NCI-H2171 treated with DMSO at 0.1 percent for 48 hours (cell line): ENCODE measurements around the gene LGALS14.
"Not testable (repeated sequence)": the region's sequence is repeated elsewhere in the genome, so short reads cannot be mapped to it uniquely, and the experiment has no call there.

ENCODE experiments used
- DNase-seq: peaks from one replicate; lab custom pipeline; 2025; lab: John Stamatoyannopoulos, UW

LGALS14 gene

GRCh38 chr19:39695759-39696158 is 8.5 kb upstream of the LGALS14 start:
- no peak for DNase-seq

GRCh38 chr19:39696387-39696786 is 7.9 kb upstream of the LGALS14 start:
- DNase-seq: no peak

GRCh38 chr19:39698535-39698934 is 5.7 kb upstream of the LGALS14 start:
- no peak for DNase-seq

GRCh38 chr19:39701291-39701690 is 3.0 kb upstream of the LGALS14 start:
- DNase-seq: no peak

- no peak for DNase-seq
Measured at GRCh38 chr19:39705578-39706188, 1.4 kb downstream of the LGALS14 start.

GRCh38 chr19:39708594-39708993 is 4.3 kb downstream of the LGALS14 start:
- no peak for DNase-seq

- DNase-seq: no peak
Measured at GRCh38 chr19:39709026-39709872, 5.0 kb downstream of the LGALS14 start.

- no peak for DNase-seq
Measured at GRCh38 chr19:39710333-39710890, 6.1 kb downstream of the LGALS14 start.

GRCh38 chr19:39720144-39720543 is 15.9 kb downstream of the LGALS14 start:
- DNase-seq: not testable (repeated sequence)

- no peak for DNase-seq
Measured at GRCh38 chr19:39725995-39726394, 21.7 kb downstream of the LGALS14 start.

- DNase-seq: no peak
Measured at GRCh38 chr19:39727070-39727800, 23.0 kb downstream of the LGALS14 start.

GRCh38 chr19:39728040-39728439 is 23.8 kb downstream of the LGALS14 start:
- DNase-seq: no peak

- DNase-seq: no peak
Measured at GRCh38 chr19:39729594-39729993, 25.3 kb downstream of the LGALS14 start.

- DNase-seq: no peak
Measured at GRCh38 chr19:39731685-39732084, 27.4 kb downstream of the LGALS14 start.

- no peak for DNase-seq
Measured at GRCh38 chr19:39733841-39734240, 29.6 kb downstream of the LGALS14 start.

GRCh38 chr19:39735688-39736087 is 31.4 kb downstream of the LGALS14 start:
- DNase-seq: no peak

GRCh38 chr19:39736088-39736487 is 31.8 kb downstream of the LGALS14 start:
- no peak for DNase-seq

GRCh38 chr19:39737351-39737750 is 33.1 kb downstream of the LGALS14 start:
- no peak for DNase-seq

- no peak for DNase-seq
Measured at GRCh38 chr19:39737891-39738290, 33.6 kb downstream of the LGALS14 start, which contains the start of gene CLC. Gene CLC, minus strand, starts transcription at chr19:39738029. Its CDS starts 77 bp downstream, at chr19:39737952.

GRCh38 chr19:39738814-39739213 is 34.5 kb downstream of the LGALS14 start:
- DNase-seq: no peak

GRCh38 chr19:39740395-39740794 is 36.1 kb downstream of the LGALS14 start:
- DNase-seq: no peak

GRCh38 chr19:39745643-39746042 is 41.4 kb downstream of the LGALS14 start:
- DNase-seq: no peak
